ENCODE data around the gene AMFR.

DNA sequence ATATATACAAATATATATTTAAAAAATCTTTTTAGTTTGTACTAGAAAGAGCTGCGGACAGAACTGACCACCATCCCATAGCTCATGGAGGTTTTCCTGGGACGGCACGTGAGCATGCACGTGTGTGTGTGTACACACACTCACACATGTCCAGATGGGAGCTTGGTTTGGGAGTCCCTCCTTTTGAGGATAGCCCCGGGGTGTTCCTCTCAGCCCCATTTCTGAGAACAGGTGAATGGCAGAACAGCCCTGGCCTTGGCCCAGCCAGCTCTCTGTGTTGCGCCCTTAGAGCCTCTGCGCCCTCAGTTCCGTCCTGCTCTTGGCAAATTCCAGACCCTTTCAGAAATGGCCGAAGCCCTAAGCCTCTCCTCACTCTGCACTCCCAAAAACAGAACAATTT, 70.1 kb downstream of the AMFR start:
- no peak for TF ChIP-seq POLR2AphosphoS5 (IDR thresholded peaks at IDR 0.05)
- TF ChIP-seq CTCF (IDR thresholded peaks at IDR 0.05 in 8 of 11, conservative IDR thresholded peaks at IDR 0.05 in 3 of 11): no peak

All from spleen (tissue), 7 donors.